HG03064 (cell line): ENCODE results near the gene MACO1.
"Not testable (repeated sequence)": the region's sequence is repeated elsewhere in the genome, so short reads cannot be mapped to it uniquely, and the experiment has no call there.

Source experiments
- ATAC-seq: cut with Tn5 transposase; IDR thresholded peaks from one replicate; pipeline ENCODE4 v1.9.1; 2021; ENCODE audit warnings: low read depth; ENCODE audit not compliant: unreplicated experiment

Gene MACO1

DNA sequence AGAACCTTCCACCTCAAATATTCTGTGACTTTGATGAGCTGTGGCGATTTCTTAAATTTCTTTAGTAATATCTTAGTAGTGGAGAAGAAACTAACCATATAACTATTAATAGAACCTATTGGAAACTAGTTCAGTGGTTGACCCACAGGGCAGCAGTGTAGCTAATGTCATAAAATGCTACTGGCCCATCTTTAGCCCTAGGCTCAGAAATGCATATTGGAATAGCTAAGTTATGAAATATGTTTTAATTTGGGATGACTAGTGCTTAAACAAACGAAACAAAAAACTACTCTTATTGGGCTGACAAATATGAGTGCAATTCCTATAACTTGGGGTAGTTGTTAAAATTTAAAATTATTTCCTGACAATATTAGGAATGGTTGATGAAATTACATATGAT is 20.2 kb downstream of the MACO1 start:
- no peak for ATAC-seq

DNA sequence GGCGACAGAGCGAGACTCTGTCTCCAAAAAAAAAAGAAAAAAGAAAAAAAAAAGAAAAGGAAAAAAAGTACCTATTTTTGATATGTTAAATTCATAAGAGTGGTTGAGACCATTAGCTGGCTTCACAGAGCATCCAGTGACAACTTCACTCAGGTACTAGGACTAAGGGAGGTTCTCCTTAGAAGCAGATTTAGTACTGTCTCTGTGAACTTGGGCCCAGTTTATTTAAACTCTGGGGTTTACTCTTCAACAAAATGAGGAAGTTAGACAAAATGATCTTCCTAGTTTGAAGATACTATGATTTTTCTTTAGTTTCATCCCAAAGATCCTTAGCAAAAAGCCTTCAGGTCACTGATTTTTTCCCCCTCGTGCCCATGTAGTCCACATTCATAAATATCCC is 21.2 kb downstream of the MACO1 start:
- ATAC-seq = no peak

DNA sequence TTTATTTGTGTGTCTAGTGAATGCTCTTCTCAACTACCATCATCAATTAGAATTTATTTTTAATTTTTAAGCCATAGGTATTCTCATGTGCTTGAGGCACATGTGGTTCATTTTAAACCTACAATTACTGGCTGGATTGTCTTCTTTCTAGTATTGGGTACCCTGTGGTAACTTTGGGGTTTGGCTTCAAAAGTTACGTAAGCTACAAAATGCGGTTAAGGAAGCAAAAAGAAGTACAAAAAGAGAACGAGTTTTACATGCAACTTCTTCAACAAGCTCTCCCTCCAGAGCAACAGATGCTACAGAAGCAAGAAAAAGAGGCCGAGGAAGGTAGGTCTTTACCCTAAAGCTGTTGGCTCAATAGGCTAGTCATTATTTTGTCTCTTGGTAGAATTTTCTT is 25.8 kb downstream of the MACO1 start:
- ATAC-seq = no peak

DNA sequence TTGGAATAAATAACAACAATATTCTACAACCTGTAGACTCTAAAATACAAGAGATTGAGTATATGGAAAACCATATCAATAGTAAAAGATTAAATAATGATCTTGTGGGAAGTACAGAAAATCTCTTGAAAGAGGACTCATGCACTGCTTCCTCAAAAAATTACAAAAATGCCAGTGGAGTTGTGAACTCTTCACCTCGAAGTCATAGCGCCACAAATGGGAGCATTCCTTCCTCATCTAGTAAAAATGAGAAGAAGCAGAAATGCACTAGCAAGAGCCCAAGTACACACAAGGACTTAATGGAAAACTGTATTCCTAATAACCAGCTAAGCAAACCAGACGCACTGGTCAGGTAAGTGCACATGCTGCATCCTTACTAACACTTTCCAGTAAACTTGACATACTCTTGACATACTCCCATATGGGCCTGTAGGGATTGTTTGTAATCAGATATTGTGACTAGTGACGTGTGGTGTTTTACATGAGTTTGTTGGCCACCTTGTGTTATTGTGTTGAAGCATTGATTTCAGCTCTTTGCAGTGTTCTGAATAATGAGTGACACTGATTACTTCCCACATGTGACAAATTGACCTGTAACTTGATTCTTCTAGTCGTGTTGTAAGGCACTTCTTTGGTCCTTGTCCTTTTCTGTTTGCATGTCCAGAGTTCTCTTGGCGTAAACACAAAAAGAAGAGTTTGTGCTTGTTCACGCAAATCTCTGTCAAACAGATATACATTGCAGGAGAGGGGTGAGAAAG is 28.0 kb downstream of the MACO1 start:
- ATAC-seq = no peak

DNA sequence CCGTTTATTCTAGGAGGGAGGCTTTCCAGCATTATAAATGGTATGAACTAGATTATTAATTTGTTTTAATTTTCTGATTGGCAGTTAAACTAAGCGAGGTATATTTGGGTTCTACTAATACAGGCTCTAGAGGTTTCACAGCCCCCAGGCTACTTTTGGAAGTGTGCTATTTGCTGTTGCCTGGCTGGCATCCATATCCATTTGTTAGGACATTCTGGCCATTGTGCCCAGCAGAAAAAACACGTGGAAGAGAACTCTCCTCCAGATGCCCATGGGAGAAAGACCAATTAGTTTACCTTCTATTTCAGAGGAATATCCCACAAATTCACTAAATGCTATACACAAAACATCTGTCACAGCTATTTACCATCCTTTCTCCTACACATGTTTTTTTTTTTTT is 29.3 kb downstream of the MACO1 start:
- ATAC-seq = no peak

DNA sequence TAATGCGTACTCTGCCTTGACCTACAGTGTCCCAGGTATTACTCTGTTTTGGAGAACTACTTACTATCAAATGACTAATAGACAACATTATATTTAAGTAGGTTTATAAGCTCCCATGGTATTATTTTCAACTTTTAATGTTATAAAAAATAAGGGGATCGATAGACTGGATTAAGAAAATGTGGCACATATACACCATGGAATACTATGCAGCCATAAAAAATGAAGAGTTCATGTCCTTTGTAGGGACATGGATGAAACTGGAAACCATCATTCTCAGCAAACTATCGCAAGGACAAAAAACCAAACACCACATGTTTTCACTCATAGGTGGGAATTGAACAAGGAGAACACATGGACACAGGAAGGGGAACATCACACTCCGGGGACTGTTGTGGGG is 30.1 kb downstream of the MACO1 start:
- ATAC-seq = not testable (repeated sequence)

DNA sequence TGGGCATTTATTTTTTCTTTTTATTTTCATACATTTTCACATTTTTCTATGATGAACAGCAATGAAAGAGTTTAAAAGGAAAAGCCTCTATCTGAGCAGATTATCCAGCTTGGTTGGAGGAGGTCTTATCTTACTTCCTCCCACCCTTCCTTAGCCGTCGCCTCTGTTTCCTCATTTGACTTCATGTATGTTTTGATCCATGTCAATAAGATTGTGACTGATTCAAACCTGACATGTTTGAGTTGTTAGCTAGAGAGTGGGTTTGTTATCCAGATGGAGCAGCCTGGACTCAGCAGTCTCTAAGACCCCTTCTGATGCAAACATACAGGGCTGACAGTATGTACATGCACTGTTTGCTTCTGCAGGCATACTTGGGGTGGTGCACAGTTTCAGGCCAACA is 31.2 kb downstream of the MACO1 start:
- ATAC-seq = no peak

DNA sequence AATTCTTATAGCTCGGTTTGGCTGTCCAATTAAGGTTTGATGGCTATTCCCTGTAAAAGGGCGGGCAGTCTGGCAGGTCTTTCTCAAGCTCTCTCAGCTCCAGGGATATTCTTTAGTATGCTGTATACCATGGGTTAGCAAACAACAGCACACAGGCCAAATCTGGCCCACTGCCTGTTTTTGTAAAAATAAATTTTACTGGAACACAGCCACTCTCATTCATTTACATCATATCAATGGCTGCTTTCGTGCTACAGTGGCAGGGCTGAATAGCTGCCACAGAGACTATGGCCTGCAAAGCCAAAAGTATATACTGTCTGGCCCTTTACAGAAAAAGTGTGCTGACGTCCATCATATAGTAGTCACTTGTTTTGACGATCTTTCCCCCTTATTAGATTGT is 32.0 kb downstream of the MACO1 start:
- ATAC-seq = no peak

DNA sequence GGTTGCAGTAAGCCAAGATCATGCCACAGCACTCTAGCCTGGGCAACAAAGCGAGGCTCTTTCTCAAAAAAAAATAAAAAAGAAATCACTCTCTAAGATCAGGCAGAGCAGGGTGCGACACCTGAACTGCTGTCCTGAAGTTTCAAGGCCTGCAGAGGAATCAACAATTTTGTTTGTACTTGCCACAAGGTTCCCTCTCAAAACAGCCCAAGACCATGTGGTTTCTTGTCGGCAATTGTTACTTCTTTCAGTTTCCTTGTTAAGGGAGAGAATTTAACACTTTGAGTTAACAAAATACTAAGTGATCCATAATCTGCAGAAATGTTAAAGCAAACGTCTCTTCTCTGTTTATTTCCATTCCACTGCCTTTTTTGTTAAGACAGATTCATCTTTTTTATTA is 36.5 kb downstream of the MACO1 start:
- ATAC-seq = no peak

DNA sequence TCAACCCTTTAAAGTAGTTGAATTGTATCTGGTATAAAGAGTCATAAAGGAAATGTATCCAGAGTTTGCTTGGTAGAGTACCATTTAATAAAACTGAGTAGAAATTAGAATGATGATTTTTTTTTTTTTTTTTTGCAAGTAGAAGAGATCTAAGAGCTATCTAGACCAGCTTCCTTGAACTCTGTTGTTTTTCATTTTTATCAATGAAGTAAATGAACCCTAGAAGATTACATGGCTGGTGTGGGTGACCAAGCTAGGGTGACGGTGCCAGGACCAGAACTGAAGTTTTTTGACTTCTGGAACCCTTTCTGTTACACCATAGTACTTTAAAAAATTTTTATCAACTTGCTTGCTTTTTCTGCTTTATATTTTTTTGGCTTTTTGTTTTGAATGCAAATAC is 36.9 kb downstream of the MACO1 start:
- no peak for ATAC-seq

DNA sequence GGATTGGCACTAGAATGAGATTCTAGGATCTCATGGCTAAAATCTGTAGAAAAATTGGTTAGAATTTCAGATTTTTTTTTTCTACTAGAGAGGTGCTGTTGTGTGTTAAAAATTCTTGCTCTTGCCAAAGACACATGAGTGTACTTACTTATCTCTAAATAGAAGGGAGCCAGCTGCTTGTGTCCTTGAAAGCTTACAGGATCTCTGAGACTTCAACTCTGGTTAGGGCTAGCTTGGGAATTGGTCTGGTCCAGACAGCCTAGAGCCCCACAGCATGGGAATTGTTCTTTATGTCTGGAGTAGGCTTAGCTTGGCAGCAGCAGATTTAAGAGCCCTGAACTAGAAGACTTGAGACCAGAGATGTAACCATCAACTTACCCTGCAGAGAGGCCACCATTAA is 37.3 kb downstream of the MACO1 start:
- ATAC-seq = no peak

DNA sequence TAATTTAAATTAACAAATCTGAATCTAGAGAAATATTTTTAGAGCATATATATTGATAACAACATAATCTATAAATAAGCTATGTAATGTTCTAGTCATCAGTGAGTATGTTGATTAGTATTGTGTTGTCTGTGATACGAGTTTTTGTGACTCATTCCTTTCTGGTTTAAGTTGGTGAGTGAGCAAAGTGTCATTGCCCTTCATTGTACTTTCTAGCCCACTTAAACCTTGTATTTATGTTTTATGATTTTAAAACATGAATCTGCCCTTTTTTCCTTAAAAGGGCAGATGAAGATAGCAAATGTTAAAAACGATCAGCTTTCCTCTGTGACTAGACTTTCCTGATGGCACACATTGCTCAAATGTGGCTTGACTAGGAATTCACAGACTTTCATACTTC is 38.5 kb downstream of the MACO1 start:
- no peak for ATAC-seq

DNA sequence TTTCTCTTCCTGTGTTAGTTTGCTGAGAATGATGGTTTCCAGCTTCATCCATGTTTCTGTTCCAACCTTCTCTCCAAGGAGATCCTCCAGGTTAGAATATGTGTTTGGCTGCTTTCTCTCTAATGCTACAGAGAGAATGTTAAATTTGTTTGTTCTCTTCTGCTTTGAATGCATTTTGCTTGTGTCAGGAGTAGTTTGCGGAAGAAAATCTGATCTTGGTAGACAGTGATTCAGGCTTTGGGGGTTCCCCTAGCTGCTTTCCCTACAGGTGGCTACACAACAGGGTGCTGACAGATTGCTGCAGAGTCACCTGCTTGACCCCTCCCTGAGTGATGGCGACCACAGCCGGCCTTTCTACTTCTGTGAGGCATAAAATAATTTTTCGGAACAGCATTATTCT is 41.8 kb downstream of the MACO1 start:
- ATAC-seq = no peak

DNA sequence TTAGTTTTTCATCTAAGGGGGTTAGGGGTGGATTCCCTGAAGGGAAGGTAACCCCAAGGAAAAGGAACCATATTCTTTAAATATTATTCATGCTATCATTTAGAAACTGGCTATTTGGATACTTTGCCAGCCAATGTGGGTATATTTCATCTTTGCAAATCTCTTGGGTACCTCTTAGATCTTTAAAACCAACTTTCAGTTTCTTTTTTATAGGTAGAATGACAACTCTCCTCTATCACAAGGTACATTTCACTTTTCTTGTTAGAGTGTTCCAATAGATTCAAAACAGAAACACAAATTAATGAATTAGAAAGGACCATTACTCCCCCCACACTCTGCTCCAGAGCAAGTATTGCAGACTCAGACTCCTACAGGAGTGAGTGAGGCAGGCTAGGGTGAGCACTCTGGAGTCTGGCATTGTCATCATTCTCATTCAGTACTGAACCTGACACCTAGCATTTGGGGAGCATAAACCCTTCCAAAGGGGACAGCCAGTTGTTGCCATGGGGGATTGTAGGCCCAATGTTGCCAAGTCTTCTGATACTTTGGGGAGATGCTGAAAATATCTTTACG is 43.0 kb downstream of the MACO1 start:
- ATAC-seq = no peak

DNA sequence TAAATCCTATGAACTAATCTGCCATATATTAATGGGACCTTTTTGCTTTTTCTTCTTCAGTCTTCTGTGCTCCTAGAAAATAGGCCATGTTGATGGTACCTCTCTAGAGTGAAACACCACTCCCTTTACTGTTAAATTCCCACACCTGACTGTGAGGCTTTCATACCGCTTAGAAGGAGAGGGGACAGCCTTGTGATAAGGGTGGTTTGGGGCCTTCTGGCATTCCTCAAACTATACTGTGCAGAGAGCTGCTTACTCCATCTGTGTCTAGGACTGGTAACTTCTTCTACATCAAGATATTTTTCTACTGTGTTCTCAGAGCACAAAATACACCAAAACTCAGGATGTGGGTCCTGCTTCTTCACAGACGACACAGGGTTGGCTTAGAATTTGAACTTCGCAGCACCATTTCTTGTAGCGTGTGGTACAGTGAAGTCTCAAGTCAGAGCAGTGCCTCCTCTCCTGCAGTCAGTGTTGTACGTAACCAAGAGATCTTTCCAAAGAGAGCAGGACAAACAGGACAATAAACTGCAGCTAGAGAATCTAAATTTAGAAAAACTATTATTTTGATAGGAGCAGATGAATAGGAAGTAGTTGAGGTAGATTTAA is 43.8 kb downstream of the MACO1 start:
- no peak for ATAC-seq

DNA sequence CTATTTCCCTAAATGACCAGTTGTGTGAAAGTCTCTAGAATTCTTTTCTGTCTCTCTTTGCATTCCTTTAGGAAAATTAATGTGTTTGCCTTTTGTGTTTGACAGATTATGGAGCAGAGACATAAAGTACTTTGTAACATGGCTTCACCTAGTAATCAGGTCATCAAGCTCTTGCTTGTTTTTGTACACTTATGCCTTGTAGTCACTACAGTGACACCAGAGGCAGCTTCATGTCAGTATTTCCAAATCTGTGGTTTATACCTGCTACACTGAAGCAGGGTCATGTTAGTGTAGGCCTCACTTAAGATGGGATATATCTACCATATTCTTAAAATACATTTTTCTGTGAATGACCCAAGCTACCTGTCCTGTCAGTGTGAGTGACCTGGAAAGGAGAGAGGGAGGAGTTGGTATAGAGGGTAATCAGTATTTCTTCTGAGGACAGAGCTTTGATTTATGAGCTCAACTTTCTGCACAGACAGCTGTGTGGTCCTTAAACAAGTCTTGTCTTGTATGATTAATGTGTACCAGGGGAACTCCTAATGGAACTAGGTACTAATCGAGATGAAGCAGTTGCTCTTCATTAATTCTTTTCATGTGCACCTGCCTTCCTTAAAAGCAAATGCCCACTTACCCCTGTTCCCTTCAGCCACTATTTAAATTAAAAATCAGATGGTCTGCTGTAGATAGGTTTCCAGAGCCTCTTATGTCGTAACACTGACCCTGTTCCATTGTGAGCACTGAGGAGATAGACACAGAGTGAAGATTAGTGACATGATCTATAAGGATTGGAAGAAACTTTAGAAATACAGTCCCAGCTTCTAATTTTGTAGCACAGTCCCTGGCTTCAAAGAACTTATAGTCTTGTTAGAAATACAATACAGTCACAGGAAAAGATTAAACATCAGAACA is 45.7 kb downstream of the MACO1 start:
- ATAC-seq = no peak

DNA sequence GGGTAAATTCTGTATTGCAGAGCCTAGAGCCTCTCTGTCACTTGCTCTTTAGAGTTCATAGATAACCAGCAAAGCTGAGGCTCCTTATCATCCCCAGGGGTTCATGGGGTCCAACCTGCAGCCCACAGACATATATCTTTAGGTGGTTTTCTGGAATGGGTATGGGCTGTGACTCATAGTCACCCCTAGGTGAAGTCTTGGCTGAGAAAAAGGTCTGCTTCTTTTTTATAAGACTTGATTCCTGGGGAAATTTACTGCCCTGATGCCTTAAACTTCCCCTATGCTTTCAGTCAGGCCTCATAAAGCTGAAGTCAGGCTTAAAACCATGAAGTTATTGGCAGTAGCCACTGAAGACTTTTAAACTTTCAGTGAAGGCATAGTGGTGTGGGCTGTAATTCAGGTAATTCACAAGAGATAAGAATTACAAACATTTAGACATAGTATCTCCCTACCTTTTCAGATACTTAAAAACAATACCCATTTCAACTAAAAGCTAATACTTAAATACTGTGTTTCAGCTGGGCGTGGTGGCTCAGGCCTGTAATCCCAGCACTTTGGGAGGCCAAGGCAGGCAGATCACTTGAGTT is 46.8 kb downstream of the MACO1 start:
- ATAC-seq = no peak

DNA sequence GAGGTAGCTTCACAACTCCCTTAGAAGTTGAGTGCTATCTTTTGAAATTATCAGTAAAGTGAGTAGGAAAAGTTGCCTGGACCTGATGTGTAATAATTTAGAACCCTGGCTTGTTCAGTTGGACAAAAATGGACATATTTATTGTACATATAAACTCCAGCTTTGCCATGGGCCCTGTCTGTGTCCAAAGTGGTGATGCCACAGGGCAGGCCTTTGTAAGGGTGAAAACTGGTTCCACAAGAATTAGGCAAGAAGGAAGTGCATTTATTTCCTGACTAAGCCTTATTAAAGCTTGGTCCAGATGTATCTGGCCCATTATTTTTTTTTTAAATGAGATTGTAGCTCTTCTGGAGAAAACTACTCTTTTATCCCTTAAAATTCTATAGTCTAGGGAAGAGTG is 47.9 kb downstream of the MACO1 start:
- no peak for ATAC-seq

DNA sequence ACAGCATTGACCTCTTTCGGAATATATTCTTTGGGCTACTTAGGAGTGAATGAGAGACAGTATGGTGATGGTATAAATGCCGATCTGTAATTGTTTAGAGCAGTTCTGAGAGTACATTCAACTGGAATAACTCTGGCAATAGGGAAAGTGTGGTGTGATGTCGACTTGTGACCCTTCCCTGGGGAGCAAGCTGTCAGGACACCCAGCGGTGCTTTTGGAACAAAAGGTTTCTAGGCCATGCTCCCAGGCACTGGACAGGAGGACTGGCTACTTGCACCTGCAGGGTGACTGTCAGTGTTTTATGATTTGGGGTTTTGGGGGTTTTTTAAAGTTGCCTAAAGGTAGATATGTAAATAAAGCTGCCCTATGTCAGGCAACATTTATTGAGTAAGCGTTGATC is 50.9 kb downstream of the MACO1 start:
- ATAC-seq = no peak

DNA sequence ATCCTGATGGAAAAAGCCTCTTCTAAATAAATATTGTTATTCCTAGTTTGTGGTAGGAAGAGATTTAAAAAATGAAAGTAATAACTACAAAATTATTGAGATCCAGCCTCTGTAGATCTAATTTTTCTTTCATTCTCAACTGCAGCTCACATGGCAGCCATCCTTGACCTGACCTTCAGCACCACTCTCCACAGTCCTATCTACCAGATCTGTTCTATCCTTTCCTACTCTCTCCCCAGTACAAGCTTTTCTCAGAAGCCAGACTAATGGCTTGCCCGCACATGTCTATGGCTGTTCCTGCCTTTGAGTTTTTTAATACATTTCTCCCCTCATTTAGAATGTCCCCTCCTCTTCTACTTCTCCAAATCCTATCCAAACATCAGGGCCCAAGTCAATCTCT is 51.5 kb downstream of the MACO1 start:
- ATAC-seq = no peak

DNA sequence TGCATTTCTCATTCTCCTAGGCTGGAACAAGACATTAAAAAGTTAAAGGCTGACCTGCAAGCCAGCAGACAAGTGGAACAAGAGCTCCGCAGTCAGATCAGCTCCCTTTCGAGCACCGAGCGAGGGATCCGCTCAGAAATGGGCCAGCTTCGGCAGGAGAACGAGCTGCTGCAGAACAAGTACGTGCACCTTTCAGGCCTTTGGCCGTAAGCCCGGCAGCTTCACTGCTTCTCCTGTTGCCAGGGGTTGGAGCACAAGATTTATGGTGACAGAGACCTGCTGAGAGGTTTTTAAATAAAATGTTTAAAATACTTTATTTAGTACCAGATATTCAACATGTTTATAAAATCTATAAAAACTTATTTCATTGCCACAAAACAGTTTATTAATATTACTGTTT is 53.4 kb downstream of the MACO1 start:
- no peak for ATAC-seq
